ENCODE data around the gene HIGD1B. TPM values are rescaled to one million over a fixed set of nuclear protein-coding genes. Genes with fewer than 3 reads are reported as not detected.
A peak's percentile ranks its signal among the peaks of the same experiment; 100 is the strongest.

Gene HIGD1B
- total RNA-seq (not detected), total RNA-seq (0 to 0.07 (median 0) reads per million in 29 experiments)
- not detected for total RNA-seq (2013)

DNA sequence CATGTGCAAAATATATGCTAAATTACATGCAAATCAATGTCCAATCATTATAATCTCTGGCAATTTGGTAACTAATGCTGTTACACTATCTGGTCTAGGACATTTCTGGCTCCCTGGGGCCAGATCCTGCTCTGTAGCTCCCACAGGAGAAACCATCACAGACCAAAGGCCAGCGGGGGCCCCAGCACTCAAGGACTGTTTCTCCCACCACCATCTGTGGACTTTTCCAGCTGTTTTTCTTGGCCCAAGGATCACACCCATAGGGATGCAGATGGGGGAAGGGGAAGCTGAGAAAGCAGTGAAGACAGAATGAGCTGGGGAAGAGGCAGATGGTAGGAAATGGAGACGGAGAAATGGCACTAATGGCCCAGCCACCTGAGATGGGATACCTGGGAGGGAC lies at the start of gene HIGD1B:
TSS of gene HIGD1B (plus strand) at position 298 of the 400 bp plus-strand sequence. CDS start 270 bp downstream, outside the sequence.
- no peak for DNase-seq
- POLR2A ChIA-PET: no interaction called here
- no peaks in the 10 kb centered on the region for H3K9me3 Mint-ChIP-seq

GRCh38 chr17:44798356-44798755 lies 49.3 kb upstream of the HIGD1B start:
- Mint-ChIP-seq H3K4me1 (no peaks in the 10 kb centered on the region), H3K27ac (no peak overlapping the region), H3K36me3 (no peaks in the 10 kb centered on the region), H3K4me3 (no peak overlapping the region), H3K27me3 (no peaks in the 10 kb centered on the region), H3K9me3 (no peaks in the 10 kb centered on the region)
- ATAC-seq (replicated peaks in 1 of 4) (no peak), DNase-seq (no peak)
- H3K27ac ChIP-seq (ENCODE audit: low read length): no peak overlapping the region
- H3K9me3 ChIP-seq: no peaks in the 10 kb centered on the region
- H3K27me3 ChIP-seq (replicated peaks in 1 of 2; ENCODE audit: control insufficient read depth in 2 of 2, extremely low read depth in 1 of 2, insufficient read depth in 2 of 2, low read length in 1 of 2): peaks cover 0 to 14% of the 10 kb centered on the region in 2 experiments
- no peaks in the 10 kb centered on the region for H3K36me3 ChIP-seq (ENCODE audit: control insufficient read depth in 2 of 2, extremely low read depth in 1 of 2, insufficient read depth in 1 of 2, low read length in 1 of 2)
- WGBS (ENCODE audit: insufficient coverage): no CpG with 5 or more reads among the region's 2 CpGs
- no peaks in the 10 kb centered on the region for H3K4me1 ChIP-seq (ENCODE audit: control insufficient read depth in 1 of 2, extremely low read depth in 1 of 2, insufficient read depth in 2 of 2, low read length in 2 of 2)
- POLR2A ChIA-PET: no interaction called here
- CTCF ChIA-PET: interaction anchor here in 1 of 2 donors (1.3 kb wide), 1 partner anchor 19 kb away, joined by 3 read pairs; no protein-coding TSS in a partner anchor
- H3K4me3 ChIP-seq (ENCODE audit: control insufficient read depth in 1 of 2, extremely low read depth in 1 of 2, low read length in 1 of 2): no peak overlapping the region

More for the DNA sequence above, at the start of gene HIGD1B:
- H3K27ac Mint-ChIP-seq: peak within 1 kb of the TSS; percentile 34 to 50
- Histone ChIP-seq H3K27ac (ENCODE audit: low read length) (no peak within 1 kb of the TSS), H3K27me3 (replicated peaks in 1 of 2; ENCODE audit: control insufficient read depth in 2 of 2, extremely low read depth in 1 of 2, insufficient read depth in 2 of 2, low read length in 1 of 2) (no peaks in the 10 kb centered on the region), H3K4me3 (ENCODE audit: control insufficient read depth in 1 of 2, extremely low read depth in 1 of 2, low read length in 1 of 2) (no peak within 1 kb of the TSS), H3K4me1 (ENCODE audit: control insufficient read depth in 1 of 2, extremely low read depth in 1 of 2, insufficient read depth in 2 of 2, low read length in 2 of 2) (no peaks in the 10 kb centered on the region), H3K36me3 (ENCODE audit: control insufficient read depth in 2 of 2, extremely low read depth in 1 of 2, insufficient read depth in 1 of 2, low read length in 1 of 2) (peaks cover 10 to 25% of the 10 kb centered on the region in 2 donors), H3K9me3 (no peaks in the 10 kb centered on the region)
- peaks cover 0 to 7% (median 0%) of the 10 kb centered on the region in 3 donors for H3K4me1 Mint-ChIP-seq
- no CpG with 5 or more reads among the region's 2 CpGs for WGBS (ENCODE audit: insufficient coverage)
- ATAC-seq (replicated peaks in 1 of 4): no peak
- H3K27me3 Mint-ChIP-seq: no peaks in the 10 kb centered on the region
- CTCF ChIA-PET: interaction anchor here in 1 of 2 donors (0.5 kb wide), 1 partner anchor 64 kb away, joined by 3 read pairs; no protein-coding TSS in a partner anchor
- no peak within 1 kb of the TSS for H3K4me3 Mint-ChIP-seq
- peaks cover 21% of the 10 kb centered on the region for H3K36me3 Mint-ChIP-seq

- H3K27me3 Mint-ChIP-seq: peaks cover 0 to 4% of the 10 kb centered on the region in 2 donors
- no peak for ATAC-seq (replicated peaks in 1 of 4)
- no peak for DNase-seq
- 80% methylated on average over 1 of the region's 5 CpGs for WGBS (ENCODE audit: insufficient coverage)
- H3K36me3 Mint-ChIP-seq: no peaks in the 10 kb centered on the region
- POLR2A ChIA-PET: interaction anchor here in 1 of 2 donors (0.6 kb wide), 1 partner anchor 169 kb away, joined by 5 read pairs; no protein-coding TSS in a partner anchor
- H3K27ac ChIP-seq (ENCODE audit: low read length): no peak overlapping the region
- H3K4me1 Mint-ChIP-seq: no peaks in the 10 kb centered on the region
- no peak overlapping the region for H3K4me3 ChIP-seq (ENCODE audit: control insufficient read depth in 1 of 2, extremely low read depth in 1 of 2, low read length in 1 of 2)
- no peak overlapping the region for H3K27ac Mint-ChIP-seq
- H3K27me3 ChIP-seq (replicated peaks in 1 of 2; ENCODE audit: control insufficient read depth in 2 of 2, extremely low read depth in 1 of 2, insufficient read depth in 2 of 2, low read length in 1 of 2): peaks cover 0 to 24% of the 10 kb centered on the region in 2 experiments
- H3K4me1 ChIP-seq (ENCODE audit: control insufficient read depth in 1 of 2, extremely low read depth in 1 of 2, insufficient read depth in 2 of 2, low read length in 2 of 2): no peaks in the 10 kb centered on the region
- no peak overlapping the region for H3K4me3 Mint-ChIP-seq
- no peaks in the 10 kb centered on the region for H3K9me3 ChIP-seq
- CTCF ChIA-PET: interaction anchor here in 1 of 2 donors (0.6 kb wide), 1 partner anchor 23 kb away, joined by 5 read pairs; no protein-coding TSS in a partner anchor
- H3K36me3 ChIP-seq (ENCODE audit: control insufficient read depth in 2 of 2, extremely low read depth in 1 of 2, insufficient read depth in 1 of 2, low read length in 1 of 2): no peaks in the 10 kb centered on the region
- no peaks in the 10 kb centered on the region for H3K9me3 Mint-ChIP-seq
Observed at GRCh38 chr17:44801880-44802279, 45.8 kb upstream of the HIGD1B start.

DNA sequence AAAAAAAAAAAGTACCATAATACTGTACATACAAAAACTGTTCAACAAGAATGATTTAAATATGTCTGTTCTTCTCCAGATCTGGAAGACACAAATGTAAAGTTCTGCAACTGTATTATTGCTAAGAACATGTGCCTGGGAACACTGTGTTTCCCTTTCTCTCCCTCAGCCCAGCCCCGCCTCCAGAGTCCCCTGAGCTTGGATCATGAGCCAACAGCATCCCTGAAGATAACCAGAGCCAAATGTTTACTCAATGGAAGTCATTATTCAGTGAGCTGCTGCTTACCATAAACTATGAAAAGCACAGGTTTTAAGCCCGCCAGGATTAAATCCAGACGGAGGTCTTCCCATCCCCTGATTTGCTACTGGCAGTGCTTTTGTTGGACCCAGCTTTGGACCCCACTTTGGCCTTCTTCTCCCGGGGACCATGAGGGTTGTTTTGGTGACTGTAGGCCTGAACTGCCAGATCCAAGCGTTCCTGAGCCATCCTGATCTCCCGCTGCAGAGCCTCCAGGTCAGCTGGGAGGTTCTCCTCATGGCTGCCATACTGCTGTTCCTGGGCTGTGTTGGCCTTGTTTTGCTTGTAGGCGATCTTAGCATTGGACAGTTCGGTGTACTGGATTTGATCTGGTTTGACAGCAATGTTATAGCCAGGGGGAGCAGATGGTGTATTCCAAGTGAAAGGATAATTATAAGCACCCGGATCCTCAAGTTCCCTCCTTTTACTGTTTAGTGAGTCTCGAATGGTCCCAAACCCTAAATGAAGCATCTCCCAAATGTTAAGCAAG lies 43.2 kb upstream of the HIGD1B start:
- POLR2A ChIA-PET: no interaction called here
- 97% methylated on average over 5 of the region's 10 CpGs for WGBS (ENCODE audit: insufficient coverage)

DNA sequence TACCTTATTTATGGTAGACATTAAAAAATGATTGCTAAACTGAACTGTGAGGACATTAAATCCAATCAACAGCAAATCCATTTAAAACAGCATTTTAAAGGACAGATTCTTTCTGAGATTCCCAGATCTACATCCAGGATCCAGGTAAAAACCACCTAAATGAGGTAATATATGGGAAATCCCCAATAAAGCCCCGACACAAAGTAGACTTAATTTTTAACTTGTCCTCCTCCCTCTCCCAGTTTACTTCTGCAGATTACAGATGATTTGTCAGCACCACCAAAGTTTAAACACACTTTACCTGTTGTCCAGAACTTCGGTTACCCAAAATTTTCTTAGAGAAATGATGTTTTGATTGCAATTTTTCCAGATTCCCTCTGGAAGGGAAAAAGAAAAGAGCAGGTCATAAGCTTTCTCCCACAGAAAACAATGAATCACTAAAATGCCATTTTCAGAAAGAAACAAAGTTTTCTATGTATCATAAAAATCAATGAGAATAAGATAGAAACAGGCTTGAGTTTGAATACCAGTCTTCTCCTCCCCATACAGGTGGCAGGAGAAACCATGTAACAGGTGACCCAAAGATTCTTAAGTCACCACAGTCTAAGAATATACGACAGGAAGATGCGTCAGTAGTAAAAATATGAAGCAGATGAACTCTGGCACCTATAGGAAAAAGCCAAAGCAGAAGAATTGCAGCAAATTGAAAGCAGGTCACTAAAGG lies 40.4 kb upstream of the HIGD1B start:
- Histone ChIP-seq H3K9me3 (no peaks in the 10 kb centered on the region), H3K36me3 (ENCODE audit: control insufficient read depth in 2 of 2, extremely low read depth in 1 of 2, insufficient read depth in 1 of 2, low read length in 1 of 2) (no peaks in the 10 kb centered on the region), H3K4me3 (ENCODE audit: control insufficient read depth in 1 of 2, extremely low read depth in 1 of 2, low read length in 1 of 2) (no peak overlapping the region), H3K4me1 (ENCODE audit: control insufficient read depth in 1 of 2, extremely low read depth in 1 of 2, insufficient read depth in 2 of 2, low read length in 2 of 2) (no peaks in the 10 kb centered on the region), H3K27me3 (replicated peaks in 1 of 2; ENCODE audit: control insufficient read depth in 2 of 2, extremely low read depth in 1 of 2, insufficient read depth in 2 of 2, low read length in 1 of 2) (peaks cover 0 to 25% of the 10 kb centered on the region in 2 experiments), H3K27ac (ENCODE audit: low read length) (no peak overlapping the region)
- Mint-ChIP-seq H3K9me3 (no peaks in the 10 kb centered on the region), H3K4me3 (no peak overlapping the region), H3K36me3 (no peaks in the 10 kb centered on the region), H3K4me1 (no peaks in the 10 kb centered on the region), H3K27me3 (peaks cover 4 to 5% of the 10 kb centered on the region in 2 donors), H3K27ac (no peak overlapping the region)
- no peak for ATAC-seq (replicated peaks in 1 of 4)
- CTCF ChIA-PET: no interaction called here
- no CpG with 5 or more reads among the region's 4 CpGs for WGBS (ENCODE audit: insufficient coverage)
- POLR2A ChIA-PET: no interaction called here
- DNase-seq: no peak

More for the DNA sequence above, 43.2 kb upstream of the HIGD1B start:
- Histone ChIP-seq H3K36me3 (ENCODE audit: control insufficient read depth in 2 of 2, extremely low read depth in 1 of 2, insufficient read depth in 1 of 2, low read length in 1 of 2) (no peaks in the 10 kb centered on the region), H3K27me3 (replicated peaks in 1 of 2; ENCODE audit: control insufficient read depth in 2 of 2, extremely low read depth in 1 of 2, insufficient read depth in 2 of 2, low read length in 1 of 2) (peaks cover 0 to 23% of the 10 kb centered on the region in 2 experiments), H3K4me3 (ENCODE audit: control insufficient read depth in 1 of 2, extremely low read depth in 1 of 2, low read length in 1 of 2) (no peak overlapping the region), H3K27ac (ENCODE audit: low read length) (no peak overlapping the region), H3K9me3 (no peaks in the 10 kb centered on the region), H3K4me1 (ENCODE audit: control insufficient read depth in 1 of 2, extremely low read depth in 1 of 2, insufficient read depth in 2 of 2, low read length in 2 of 2) (no peaks in the 10 kb centered on the region)
- H3K9me3 Mint-ChIP-seq: no peaks in the 10 kb centered on the region
- no peak for ATAC-seq (replicated peaks in 1 of 4)
- DNase-seq: no peak
- H3K4me1 Mint-ChIP-seq: no peaks in the 10 kb centered on the region
- no peaks in the 10 kb centered on the region for H3K36me3 Mint-ChIP-seq
- H3K4me3 Mint-ChIP-seq: no peak overlapping the region
- peaks cover 4 to 5% of the 10 kb centered on the region in 2 donors for H3K27me3 Mint-ChIP-seq
- CTCF ChIA-PET: no interaction called here
- H3K27ac Mint-ChIP-seq: no peak overlapping the region

- Histone ChIP-seq H3K9me3 (no peaks in the 10 kb centered on the region), H3K27me3 (replicated peaks in 1 of 2; ENCODE audit: control insufficient read depth in 2 of 2, extremely low read depth in 1 of 2, insufficient read depth in 2 of 2, low read length in 1 of 2) (peaks cover 0 to 28% of the 10 kb centered on the region in 2 experiments), H3K4me3 (ENCODE audit: control insufficient read depth in 1 of 2, extremely low read depth in 1 of 2, low read length in 1 of 2) (no peak overlapping the region), H3K27ac (ENCODE audit: low read length) (no peak overlapping the region), H3K36me3 (ENCODE audit: control insufficient read depth in 2 of 2, extremely low read depth in 1 of 2, insufficient read depth in 1 of 2, low read length in 1 of 2) (no peaks in the 10 kb centered on the region), H3K4me1 (ENCODE audit: control insufficient read depth in 1 of 2, extremely low read depth in 1 of 2, insufficient read depth in 2 of 2, low read length in 2 of 2) (no peaks in the 10 kb centered on the region)
- H3K9me3 Mint-ChIP-seq: no peaks in the 10 kb centered on the region
- ChIA-PET POLR2A (no interaction called here), CTCF (no interaction called here)
- no peaks in the 10 kb centered on the region for H3K36me3 Mint-ChIP-seq
- no peak for ATAC-seq (replicated peaks in 1 of 4)
- no peaks in the 10 kb centered on the region for H3K4me1 Mint-ChIP-seq
- H3K4me3 Mint-ChIP-seq: no peak overlapping the region
- no peak for DNase-seq
- WGBS (ENCODE audit: insufficient coverage): 60% methylated on average over 1 of the region's 3 CpGs
- peaks cover 4 to 7% of the 10 kb centered on the region in 2 donors for H3K27me3 Mint-ChIP-seq
- no peak overlapping the region for H3K27ac Mint-ChIP-seq
Observed at GRCh38 chr17:44807817-44808155, 39.9 kb upstream of the HIGD1B start.
